ENCODE data around the gene MRPS5.

MRPS5 gene

DNA sequence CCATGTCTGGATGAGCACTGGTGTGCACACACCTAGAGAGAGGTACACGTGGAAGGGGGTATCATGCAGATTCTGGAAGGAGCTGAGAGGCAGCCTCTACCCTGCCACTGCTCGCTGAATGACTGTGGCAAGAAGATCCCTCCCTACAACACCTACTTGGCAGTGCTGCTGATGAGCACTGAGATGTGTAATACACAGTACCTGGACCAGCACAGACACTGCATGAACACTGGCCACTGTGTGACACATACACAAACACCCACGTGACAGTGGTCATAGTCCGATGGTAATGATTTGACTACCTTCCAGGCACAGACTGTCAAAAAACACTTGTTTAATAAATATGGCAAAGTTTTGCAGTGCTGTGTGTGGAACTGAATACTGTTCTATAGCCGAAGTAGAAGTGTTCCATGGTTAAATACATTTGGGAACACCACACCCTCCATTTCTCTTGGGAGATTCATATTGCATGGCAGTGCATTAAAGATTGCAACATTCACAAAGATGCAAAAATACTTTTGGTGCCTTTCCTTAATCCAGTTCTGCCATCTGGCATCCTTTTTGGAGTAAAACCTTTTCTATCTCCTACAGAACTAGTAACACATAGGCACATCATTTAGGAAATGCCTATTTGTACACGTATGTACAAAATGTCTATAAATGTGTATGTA lies 29.6 kb downstream of the MRPS5 start:
- no peak for DNase-seq (ENCODE audit: low read depth)

- DNase-seq (ENCODE audit: low read depth): no peak
Observed at GRCh38 chr2:95087379-95087778, 34.2 kb downstream of the MRPS5 start.

DNA sequence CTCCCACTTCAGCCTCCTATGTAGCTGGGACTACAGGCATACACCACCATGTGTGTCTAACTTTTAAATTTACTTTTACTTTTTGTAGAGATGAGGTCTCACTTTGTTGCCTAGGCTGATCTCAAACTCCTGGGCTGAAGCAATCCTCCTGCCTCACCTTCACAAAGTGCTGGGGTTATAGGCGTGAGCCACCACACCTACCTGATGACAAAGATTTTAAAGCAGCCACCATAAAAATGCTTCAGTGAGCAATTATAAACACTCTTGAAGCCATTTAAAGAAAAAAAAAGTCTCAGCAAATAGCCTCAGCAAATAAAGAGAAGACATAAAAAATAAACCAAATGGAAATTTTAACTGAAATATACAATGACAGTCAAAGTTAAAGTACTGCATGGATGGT lies 35.6 kb downstream of the MRPS5 start:
- DNase-seq (ENCODE audit: low read depth): no peak

DNA sequence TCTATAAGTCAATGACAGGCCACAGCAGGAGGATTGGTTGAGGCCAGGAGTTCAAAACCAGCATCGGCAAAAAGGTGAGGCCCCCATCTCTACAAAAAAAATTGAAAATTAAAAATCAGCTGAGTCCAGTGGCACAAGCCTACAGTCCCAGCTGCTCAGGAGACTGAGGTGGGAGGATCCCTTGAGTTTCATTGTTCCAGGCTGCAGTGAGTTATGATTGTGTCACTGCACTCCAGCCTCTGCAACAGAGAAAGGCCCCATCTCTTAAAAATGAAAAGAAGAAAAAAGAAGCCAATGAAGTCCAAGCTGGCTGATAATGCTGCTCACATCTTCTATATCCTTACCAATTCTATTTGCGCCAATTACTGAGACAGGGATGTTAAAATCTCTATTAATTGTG lies 39.1 kb downstream of the MRPS5 start:
- DNase-seq (ENCODE audit: low read depth): no peak

- DNase-seq (ENCODE audit: low read depth): no peak
Observed at GRCh38 chr2:95079199-95079683, 42.4 kb downstream of the MRPS5 start.

DNA sequence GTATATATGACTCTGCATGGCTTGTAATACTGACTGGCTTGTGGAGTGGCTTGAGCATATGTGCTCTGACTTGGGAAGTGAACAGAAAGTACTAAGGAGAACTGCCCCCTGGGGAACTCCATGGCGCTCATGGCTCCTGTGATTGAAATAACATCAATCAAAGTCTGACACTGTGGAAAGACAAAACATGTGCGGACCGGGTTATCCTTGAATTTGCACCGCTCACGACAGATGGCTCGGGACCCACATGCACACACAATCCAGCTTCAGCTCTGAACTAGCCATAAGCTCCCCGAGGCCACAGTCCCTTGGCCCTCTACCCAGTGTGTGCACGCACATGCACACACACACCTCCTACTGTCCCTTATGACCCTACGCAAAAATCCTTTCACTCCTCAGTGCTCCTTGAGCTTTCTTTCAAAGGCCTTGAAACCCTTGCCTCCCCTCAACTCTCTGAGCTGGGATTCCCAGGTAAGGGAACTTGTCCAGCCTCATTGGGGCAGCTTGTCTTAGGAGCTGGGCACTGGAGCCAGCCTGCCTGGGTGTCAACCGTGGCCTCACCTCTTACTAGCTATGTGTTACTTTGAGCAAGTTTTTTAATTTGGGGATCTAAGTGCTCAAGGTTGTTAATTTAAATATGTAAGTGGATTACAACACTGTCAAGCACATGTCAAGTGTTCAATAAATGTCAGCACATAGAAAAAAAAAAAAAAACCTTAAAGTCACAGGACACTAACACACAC lies 43.6 kb downstream of the MRPS5 start:
- no peak for DNase-seq (ENCODE audit: low read depth)

DNA sequence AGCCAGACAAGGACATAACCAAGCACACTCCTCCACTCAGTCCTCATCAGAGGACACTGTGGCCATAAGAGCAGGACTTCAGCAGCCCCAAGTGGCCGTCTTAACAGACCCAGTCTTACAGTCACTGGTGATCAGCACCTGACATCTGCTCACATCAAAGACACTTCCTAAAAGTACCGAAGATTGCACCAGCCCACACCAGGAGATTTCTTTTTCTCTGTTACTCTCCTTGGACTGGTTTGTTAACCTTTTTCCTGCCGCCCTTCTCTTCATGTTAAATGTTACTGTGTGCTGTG lies 44.1 kb downstream of the MRPS5 start:
- DNase-seq (ENCODE audit: low read depth): no peak

DNA sequence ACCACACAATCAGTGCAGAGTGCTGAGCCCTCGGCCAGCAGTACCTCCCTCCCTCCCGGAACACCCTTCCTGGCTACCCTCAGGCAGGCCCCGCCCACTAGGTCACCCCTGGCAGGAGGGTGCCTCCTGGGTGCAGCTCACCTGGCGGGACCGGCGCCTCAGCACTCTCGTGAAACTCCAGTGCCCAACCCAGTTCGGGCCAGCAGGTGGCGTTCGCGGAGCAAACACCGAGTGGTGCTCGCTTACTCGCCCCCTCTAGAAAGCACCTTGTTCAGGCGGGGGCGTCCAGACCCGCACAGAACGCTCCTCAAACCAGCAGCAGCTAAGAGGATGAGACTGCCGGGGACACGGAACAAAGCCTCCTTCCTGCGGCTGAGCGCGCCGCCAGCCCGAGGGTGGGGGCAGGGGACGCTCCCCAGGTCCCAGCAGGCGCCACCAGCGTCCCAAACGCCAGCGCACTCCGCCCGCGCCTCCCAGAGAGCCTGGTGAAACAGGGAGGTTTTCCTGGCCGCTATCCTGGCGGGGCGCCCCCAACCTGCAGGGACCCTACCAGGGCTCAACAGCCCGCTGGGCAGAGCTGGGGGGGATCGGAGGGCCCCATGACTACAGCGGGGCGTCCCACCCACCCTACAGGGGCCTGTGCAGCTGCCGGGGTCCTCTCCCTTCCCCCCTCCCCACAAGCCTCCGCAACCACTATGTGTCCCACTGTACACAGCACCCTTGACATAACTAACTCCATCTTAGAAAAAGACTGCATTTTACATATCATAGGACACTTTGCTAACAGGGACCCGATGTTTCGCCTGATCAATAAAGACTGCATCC lies 44.7 kb downstream of the MRPS5 start:
- peak; percentile 85 for DNase-seq (ENCODE audit: low read depth)

DNA sequence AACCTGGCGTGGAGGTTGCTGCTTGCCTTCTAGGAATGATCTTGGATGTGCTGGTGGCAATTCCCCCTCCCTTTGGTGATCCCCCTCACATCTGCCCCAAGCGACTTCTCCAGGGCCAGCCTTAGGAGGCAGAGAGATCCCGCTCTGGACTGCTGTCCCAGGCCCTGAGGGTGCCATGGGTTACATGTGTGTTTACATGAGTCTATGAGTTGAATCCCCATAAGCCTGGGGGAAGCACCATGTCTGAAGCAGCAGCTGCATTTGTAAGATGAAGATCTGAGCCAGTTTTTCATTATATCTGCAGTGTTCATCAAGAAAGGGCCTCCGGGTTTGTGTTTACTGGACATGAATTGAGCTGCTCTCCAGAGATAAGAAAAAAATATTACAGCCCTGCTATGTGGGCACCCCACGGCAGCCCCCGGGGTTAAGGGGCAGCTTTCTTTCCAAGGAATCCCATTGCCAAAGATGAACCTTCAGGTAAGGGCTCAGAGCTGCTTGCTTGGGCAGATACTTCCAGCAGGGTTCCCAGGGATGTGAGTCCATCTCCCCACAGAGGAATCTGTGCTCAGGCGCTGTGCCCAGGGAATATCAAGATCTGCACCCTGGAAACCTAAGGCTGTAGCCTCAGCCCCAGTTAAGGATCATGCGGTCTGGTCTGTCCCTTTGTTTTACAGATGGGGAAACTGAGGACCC lies 46.0 kb downstream of the MRPS5 start:
- DNase-seq (ENCODE audit: low read depth): no peak

DNA sequence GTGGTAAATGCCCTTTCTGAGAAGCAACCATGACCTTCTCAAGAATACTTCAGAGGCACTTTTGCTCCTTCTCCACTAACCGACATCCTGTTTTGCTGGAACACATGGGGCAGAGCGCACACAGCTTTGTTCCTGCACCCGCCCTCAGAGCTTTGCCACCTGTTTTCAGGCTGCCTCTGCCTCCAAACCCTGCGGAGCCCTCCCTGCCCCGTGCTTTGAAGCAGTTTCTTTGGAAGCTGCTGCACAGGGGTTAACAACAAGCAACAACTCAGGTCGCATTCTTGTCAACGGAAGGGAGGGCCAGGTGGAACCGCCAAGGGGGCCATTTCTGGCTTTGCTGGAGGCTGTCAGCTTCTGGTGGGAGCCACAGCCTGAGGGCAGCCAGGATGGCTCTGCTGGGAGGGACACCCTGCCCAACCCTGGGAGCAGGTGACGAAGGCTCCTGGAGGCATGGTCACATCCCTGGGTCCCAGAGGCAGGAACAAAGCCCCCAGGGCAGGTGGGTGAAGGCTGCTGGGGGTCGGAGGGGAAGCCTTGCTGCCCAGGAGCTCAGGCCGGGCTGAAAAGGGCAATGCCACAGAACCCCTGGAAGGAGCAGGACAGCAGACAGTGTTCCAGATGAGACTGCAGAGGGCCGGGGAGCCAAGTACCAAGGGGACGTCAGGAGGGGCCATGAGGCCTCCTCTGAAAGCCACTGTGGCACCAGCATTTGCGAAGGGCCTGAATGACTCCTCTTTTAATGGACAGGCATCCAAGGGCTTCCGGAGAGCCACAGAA lies 46.8 kb downstream of the MRPS5 start:
- DNase-seq (ENCODE audit: low read depth): peak; percentile 33

- no peak for DNase-seq (ENCODE audit: low read depth)
Observed at GRCh38 chr2:95073856-95074662, 47.5 kb downstream of the MRPS5 start.

DNA sequence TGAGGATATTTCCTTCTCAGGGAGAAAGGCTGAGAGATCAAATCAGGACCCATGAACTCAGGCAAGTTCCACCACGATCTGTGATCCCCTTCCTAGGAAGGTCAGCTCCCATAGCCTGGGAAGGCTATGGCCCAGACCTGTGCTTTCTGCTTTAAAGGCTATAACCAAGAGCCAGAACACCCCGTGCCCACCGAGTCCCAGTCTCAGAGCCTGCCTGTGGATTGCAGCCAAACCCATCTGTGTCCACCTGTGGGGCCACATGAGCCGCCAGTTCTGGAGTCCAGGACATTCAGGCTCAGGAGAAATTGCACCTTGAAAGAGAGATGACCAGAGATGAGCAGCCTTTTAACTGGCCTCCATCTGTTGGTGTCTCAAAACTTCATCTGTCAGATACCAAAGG lies 49.2 kb downstream of the MRPS5 start:
- DNase-seq (ENCODE audit: low read depth): no peak

DNA sequence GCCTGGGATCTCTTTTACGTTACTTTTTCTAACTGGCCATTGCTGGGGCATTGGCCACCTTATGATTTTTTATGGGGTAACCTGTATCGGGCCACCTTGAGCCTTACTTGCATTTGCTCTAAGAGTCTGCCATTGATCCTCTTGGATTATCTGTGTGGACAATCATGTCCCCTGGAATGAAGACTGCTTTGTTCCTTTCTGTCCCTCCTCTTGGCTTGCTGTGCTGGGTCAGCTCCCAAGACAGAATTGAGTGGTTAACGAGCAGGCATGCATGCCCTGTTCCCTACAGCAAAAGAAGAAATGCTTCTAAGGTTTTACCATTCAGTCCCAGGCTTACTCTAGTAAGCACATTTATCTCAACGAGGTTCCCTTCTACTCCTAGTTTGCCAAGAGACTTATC lies 49.8 kb downstream of the MRPS5 start:
- DNase-seq (ENCODE audit: low read depth): no peak

GRCh38 chr2:95069465-95069864 lies 52.1 kb downstream of the MRPS5 start:
- DNase-seq (ENCODE audit: low read depth): no peak

GRCh38 chr2:95068256-95068655 lies 53.4 kb downstream of the MRPS5 start:
- no peak for DNase-seq (ENCODE audit: low read depth)

DNA sequence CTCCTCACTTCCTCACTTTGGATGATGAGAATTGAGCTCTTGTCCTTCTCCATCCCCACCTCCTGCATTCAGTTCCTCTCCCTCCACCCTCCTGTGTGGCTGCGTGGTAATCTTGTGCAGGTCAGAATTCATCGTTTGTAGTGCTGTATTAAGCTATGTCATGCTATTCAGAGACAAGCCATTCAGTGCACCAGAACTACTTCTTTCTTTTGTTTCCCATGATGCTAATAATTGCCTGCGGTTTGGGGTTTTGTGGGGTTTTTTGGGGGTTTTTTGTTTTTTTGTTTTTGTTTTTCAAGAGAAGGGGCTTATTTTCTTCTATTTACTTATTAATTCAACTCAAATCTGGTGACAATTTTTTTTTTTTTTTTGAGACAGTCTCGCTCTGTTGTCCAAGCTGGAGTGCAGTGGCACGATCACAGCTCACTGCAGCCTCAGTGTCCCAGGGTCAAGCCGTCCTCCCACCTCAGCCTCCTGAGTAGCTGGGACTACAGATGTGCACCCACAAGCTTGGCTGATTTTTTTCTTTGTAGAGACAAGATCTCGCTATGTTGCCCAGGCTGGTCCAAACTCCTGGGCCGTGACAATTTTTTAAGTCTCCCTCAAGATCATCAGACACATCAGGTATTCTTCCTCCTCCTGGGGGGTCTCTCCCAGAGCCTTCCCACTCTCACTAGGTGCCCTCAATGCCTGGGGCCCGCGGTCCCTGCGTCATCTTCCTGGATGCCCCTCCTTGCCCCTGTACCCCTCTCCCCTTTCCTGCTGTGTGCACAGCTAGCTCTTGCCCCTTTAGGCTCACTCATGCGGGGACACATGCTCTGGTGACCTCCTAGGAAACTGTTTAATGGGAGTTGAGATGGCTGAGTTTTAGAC lies 58.3 kb downstream of the MRPS5 start:
- DNase-seq (ENCODE audit: low read depth): no peak

- DNase-seq (ENCODE audit: low read depth): no peak
Observed at GRCh38 chr2:95062242-95063085, 59.1 kb downstream of the MRPS5 start.

DNA sequence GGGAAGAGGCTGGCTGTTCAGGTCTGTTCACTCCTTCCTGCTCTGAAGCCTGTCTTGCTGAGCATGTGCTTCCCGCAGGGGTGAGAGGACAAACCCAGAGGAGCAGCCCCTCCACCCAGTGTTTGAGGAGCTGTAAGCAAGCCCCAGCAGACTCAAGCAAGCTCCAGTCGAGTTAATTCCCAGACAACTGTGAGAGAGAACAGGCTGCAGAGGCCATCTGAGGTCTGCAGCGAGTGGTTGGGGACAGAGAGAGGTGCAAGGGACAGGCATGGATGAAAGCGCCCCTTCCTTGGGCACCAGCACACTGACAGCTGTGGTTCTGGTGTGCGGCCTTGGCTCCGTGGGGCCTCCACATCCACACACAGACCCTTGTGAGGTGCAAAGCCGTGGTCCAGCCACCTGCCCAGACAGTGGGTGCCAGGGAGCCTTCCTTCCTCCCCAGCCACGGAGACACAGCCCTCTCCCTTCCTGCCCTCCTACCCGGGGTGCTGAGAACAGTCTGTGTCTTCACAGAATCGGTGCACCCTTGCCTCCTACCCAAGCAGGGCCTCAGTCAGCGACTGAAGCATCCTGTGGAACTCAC lies 59.9 kb downstream of the MRPS5 start:
- DNase-seq (ENCODE audit: low read depth): no peak
